GM12892 (cell line): Measurements from ENCODE around the gene LIPN.

ENCODE experiments used
- POLR2AphosphoS5 ChIP-seq: IDR thresholded peaks from 2 replicates; pipeline ENCODE4 v1.6.1; 2011; ENCODE audit warnings: low read depth, low read length, control low read depth
- TAF1 ChIP-seq: IDR thresholded peaks from 2 replicates; pipeline ENCODE4 v1.6.1; 2011; ENCODE audit warnings: low read depth, mild to moderate bottlenecking, control low read depth, low read length, borderline replicate concordance

- no peak for TF ChIP-seq POLR2AphosphoS5
- TF ChIP-seq TAF1 = no peak
Observed at GRCh38 chr10:88725798-88726197, 34.0 kb upstream of the LIPN start.
